HepG2 (cell line): ENCODE data around the gene UTF1. TPM values are rescaled to one million over a fixed set of nuclear protein-coding genes. Genes with fewer than 3 reads are reported as not detected.

Source experiments
- ATAC-seq: fragments of 200-7000 bp; cut with Tn5 transposase; 3 replicates; pipeline ENCODE4 v1.9.1; 2020; ENCODE audit warnings: mild to moderate bottlenecking, moderate library complexity
- BruUV-seq: library from RNA; stranded (reverse); fragments of 400-500 nt; replicated peaks from 2 replicates; lab custom pipeline; 2021; lab: Mats Ljungman, UMichigan
- CTCF ChIA-PET: fragments of 300-600 bp; formaldehyde crosslinking; extraction: SDS; loops from one replicate; lab custom pipeline; 2021; ENCODE audit warnings: low total read pairs, inconsistent platforms, low intra/inter-chr PET ratio; lab: Yijun Ruan, JAX
- POLR2A ChIA-PET: fragments of 350-600 bp; sonication (Branson Sonifier 250); formaldehyde crosslinking; loops from one replicate; lab custom pipeline; 2020; ENCODE audit warnings: antibody characterized with exemption, inconsistent platforms; lab: Yijun Ruan, JAX
- DNase-seq: peaks from one replicate; pipeline ENCODE4 v3.0.0-alpha.2; 2015; ENCODE audit warnings: low spot score
- FAIRE-seq: peaks from 3 replicates; lab custom pipeline; 2011; peaks lifted over from hg19 to GRCh38; lab: Jason Lieb, UNC
- H2AFZ ChIP-seq: one replicate; pipeline ENCODE4 v1.6.1; 2011; ENCODE audit warnings: low read length, inconsistent platforms
- H3K27ac ChIP-seq: fragments of 300-600 bp; 3 replicates; pipeline ENCODE4 v1.8.0; 2011; ENCODE audit warnings: mixed run types, mild to moderate bottlenecking, mixed read lengths, low read length, inconsistent platforms; ENCODE audit not compliant: insufficient read depth; ENCODE audit errors: extremely low read length
- H3K27me3 ChIP-seq, 2 experiments: fragments of 200-600 bp in 1 of 2; 2 replicates in 1 of 2; 3 replicates in 1 of 2; pipeline versions ENCODE4 v1.6.0 to v1.8.0; 2011; ENCODE audit warnings: low read length in 2 of 2, mild to moderate bottlenecking in 2 of 2, moderate library complexity in 2 of 2, inconsistent platforms in 1 of 2; ENCODE audit not compliant: insufficient read depth in 2 of 2, control insufficient read depth in 1 of 2
- H3K36me3 ChIP-seq, 2 experiments: fragments of 200-600 bp in 1 of 2; replicated peaks in 1 of 2; 2 replicates in 1 of 2; 3 replicates in 1 of 2; pipeline versions ENCODE4 v1.5.1 to v1.8.0; 2011; ENCODE audit warnings: low read length in 2 of 2, inconsistent platforms in 1 of 2; ENCODE audit not compliant: insufficient read depth in 2 of 2, control insufficient read depth in 1 of 2
- H3K4me1 ChIP-seq: 2 replicates; pipeline ENCODE4 v1.5.1; 2012; ENCODE audit warnings: low read length, inconsistent platforms; ENCODE audit not compliant: insufficient read depth
- H3K4me2 ChIP-seq: 2 replicates; pipeline ENCODE4 v1.6.0; 2011; ENCODE audit warnings: low read depth, low read length, inconsistent platforms
- H3K4me3 ChIP-seq, 3 experiments: fragments of 200-600 bp in 1 of 3; sonication (generic), shearing (Covaris generic) in 1 of 3; replicated peaks in 1 of 3; 2 replicates each; pipeline ENCODE4 v1.5.1; 2011 to 2016; ENCODE audit warnings: low read length in 3 of 3, inconsistent platforms in 2 of 3, low read depth in 2 of 3, mild to moderate bottlenecking in 2 of 3, control low read depth in 1 of 3, mixed read lengths in 1 of 3; ENCODE audit not compliant: insufficient read depth in 1 of 3
- H3K79me2 ChIP-seq: one replicate; pipeline ENCODE4 v1.6.1; 2011; ENCODE audit warnings: low read length, inconsistent platforms; ENCODE audit not compliant: insufficient read depth
- H3K9ac ChIP-seq: 2 replicates; pipeline ENCODE4 v1.6.0; 2011; ENCODE audit warnings: mild to moderate bottlenecking, low read depth, low read length, inconsistent platforms; ENCODE audit not compliant: insufficient read depth
- H3K9me3 ChIP-seq: 2 replicates; pipeline ENCODE4 v1.5.1; 2012; ENCODE audit warnings: mild to moderate bottlenecking, low read length
- H4K20me1 ChIP-seq: 2 replicates; pipeline ENCODE4 v1.6.0; 2011; ENCODE audit warnings: inconsistent platforms, mild to moderate bottlenecking, low read length, moderate library complexity; ENCODE audit not compliant: insufficient read depth
- AGO2 ChIP-seq: fragments of 200-400 bp; formaldehyde crosslinking; optimal IDR thresholded peaks from 2 replicates; pipeline ENCODE3; 2017; ENCODE audit warnings: mild to moderate bottlenecking, low read depth, low read length, moderate library complexity
- FLYWCH1 ChIP-seq: sonication (generic); formaldehyde crosslinking; IDR thresholded peaks from 2 replicates; pipeline ENCODE4 v1.8.1; 2023; ENCODE audit warnings: mild to moderate bottlenecking, missing genetic modification reagents
- GFI1 ChIP-seq: sonication (generic); formaldehyde crosslinking; IDR thresholded peaks from 2 replicates; pipeline ENCODE4 v1.5.0; 2020; ENCODE audit warnings: missing genetic modification reagents, mild to moderate bottlenecking, borderline replicate concordance
- NR2C2 ChIP-seq: sonication (generic); formaldehyde crosslinking; IDR thresholded peaks from 2 replicates; pipeline ENCODE4 v1.4.0; 2020; ENCODE audit warnings: missing genetic modification reagents, mild to moderate bottlenecking, moderate library complexity, borderline replicate concordance
- STAT5B ChIP-seq: sonication (generic); formaldehyde crosslinking; IDR thresholded peaks from 2 replicates; pipeline ENCODE4 v1.4.0; 2020; ENCODE audit warnings: missing genetic modification reagents
- TP53 ChIP-seq: sonication (generic); formaldehyde crosslinking; conservative IDR thresholded peaks from 2 replicates; pipeline ENCODE4 v1.4.0; 2020; ENCODE audit warnings: missing genetic modification reagents
- U2AF1 ChIP-seq: fragments of 200-400 bp; formaldehyde crosslinking; optimal IDR thresholded peaks from 2 replicates; pipeline ENCODE3; 2017; ENCODE audit warnings: mild to moderate bottlenecking, low read depth, low read length
- ZFP37 ChIP-seq: sonication (generic); formaldehyde crosslinking; IDR thresholded peaks from 2 replicates; pipeline ENCODE4 v1.4.0; 2020; ENCODE audit warnings: missing genetic modification reagents, borderline replicate concordance
- ZFP82 ChIP-seq: sonication (generic); formaldehyde crosslinking; IDR thresholded peaks from 2 replicates; pipeline ENCODE4 v1.5.1; 2020; ENCODE audit warnings: mild to moderate bottlenecking, missing genetic modification reagents, borderline replicate concordance
- ZNF674 ChIP-seq: sonication (generic); formaldehyde crosslinking; IDR thresholded peaks from 2 replicates; pipeline ENCODE4 v1.5.0; 2020; ENCODE audit warnings: low read depth, mild to moderate bottlenecking, missing genetic modification reagents
- ZNF773 ChIP-seq: sonication (generic); formaldehyde crosslinking; IDR thresholded peaks from 2 replicates; pipeline ENCODE4 v1.4.0; 2020; ENCODE audit warnings: missing genetic modification reagents, borderline replicate concordance
- ZNF792 ChIP-seq: IDR thresholded peaks from 2 replicates; pipeline ENCODE4 v1.6.1; 2016
- WGBS: methylation state at CpG from one replicate; pipeline ENCODE4 v1.1.6; 2017; ENCODE audit warnings: low lambda C conversion rate; 5-methylcytosine and 5-hydroxymethylcytosine counted together
- in situ Hi-C: cut with HindIII; loops from 2 replicates; pipeline ENCODE4 v1.10.0; 2017; ENCODE audit warnings: low pct_unique_long_range_greater_than_20kb; ENCODE audit not compliant: extremely low pct_ligation_motif_present
- intact Hi-C: fragments of 100-400 bp; cut with micrococcal nuclease; formaldehyde crosslinking; loops from one replicate; pipeline ENCODE4 v1.10.0; 2022; ENCODE audit not compliant: unreplicated experiment
- polyA plus RNA-seq, 8 experiments: library from polyadenylated mRNA; depleted of rRNA in 3 of 8; stranded (reverse) in 7 of 8; unstranded in 1 of 8; fragments of >200 nt; fragmentation: Illumina TruSeq in 4 of 8; extraction: Trizol in 4 of 8; gene quantifications; 2 replicates each; pipeline versions ENCODE4 v1.2.1 to v1.2.3, GENCODE V29; 2011 to 2016; ENCODE audit warnings: low read depth in 4 of 8, missing spikeins in 1 of 8, mixed read lengths in 1 of 8; ENCODE audit not compliant: insufficient read depth in 1 of 8
- total RNA-seq, 5 experiments: library from RNA; depleted of rRNA; stranded (reverse); fragments of >200 nt; fragmentation: Illumina TruSeq; extraction: Trizol; gene quantifications; 2 replicates each; pipeline ENCODE4 v1.2.3, GENCODE V29; 2016; ENCODE audit warnings: low read depth in 1 of 5

UTF1 gene
- total and polyA plus RNA-seq, 2 of the 13 experiments (the other 11 are each of a cell fraction or from before 2014, with no cell fraction given) = not detected

DNA sequence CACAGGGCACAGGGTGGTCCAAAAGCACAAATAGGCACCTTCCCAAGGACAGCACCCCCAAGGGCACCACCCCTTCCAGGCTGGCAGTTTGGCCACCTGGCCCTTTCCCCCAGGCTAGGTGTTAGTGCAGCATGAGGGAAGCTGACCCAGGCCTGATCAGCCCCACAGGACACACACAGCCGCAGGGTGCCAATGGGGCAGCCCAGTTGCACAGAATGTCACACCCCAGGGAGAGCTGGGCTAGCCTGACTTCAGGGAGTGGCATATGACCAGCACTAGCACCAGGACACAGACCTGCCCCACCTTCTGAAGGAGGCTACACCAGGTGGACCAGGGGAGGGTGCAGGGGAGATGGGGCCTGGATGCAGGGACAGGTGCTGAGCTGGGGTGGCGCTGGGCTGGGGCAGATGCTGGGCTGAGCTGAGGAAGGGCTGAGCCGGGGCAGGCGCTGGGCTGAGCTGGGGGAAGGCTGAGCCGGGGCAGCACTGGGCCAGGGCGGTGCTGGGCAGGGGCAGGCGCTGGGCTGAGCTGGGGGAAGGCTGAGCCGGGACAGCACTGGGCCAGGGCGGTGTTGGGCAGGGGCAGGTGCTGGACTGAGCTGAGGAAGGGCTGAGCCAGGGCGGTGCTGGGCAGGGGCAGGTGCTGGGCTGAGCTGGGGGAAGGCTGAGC lies 50.5 kb downstream of the UTF1 start:
- FAIRE-seq = no peak
- Histone ChIP-seq H4K20me1 (peaks cover 7% of the 10 kb centered on the region; the same call in 1 of the 2 replicates), H3K9me3 (no peaks in the 10 kb centered on the region), H3K9ac (no peak overlapping the region)
- 88% methylated on average over 9 of the region's 10 CpGs for WGBS
- no TSS peak for BruUV-seq
- TF ChIP-seq AGO2 (peak; percentile 24), FLYWCH1 (no peak), ZFP37 (CRISPR knock-in tag) (no peak)
- TF ChIP-seq, all 625 proteins: peak for 1
- H2AFZ ChIP-seq = no peak overlapping the region
- no peak for ATAC-seq
- H3K79me2 ChIP-seq = no peaks in the 10 kb centered on the region
- POLR2A ChIA-PET = no interaction called here
- H3K36me3 ChIP-seq = peaks cover 22 to 41% of the 10 kb centered on the region in 2 experiments; a peak in 4 of 5 replicates
- CTCF ChIA-PET = no interaction called here
- H3K4me2 ChIP-seq = no peak overlapping the region
- no peak overlapping the region for H3K27ac ChIP-seq
- in situ Hi-C loops = no loop called here
- H3K4me3 ChIP-seq = no peak overlapping the region
- H3K4me1 ChIP-seq = peaks cover 23% of the 10 kb centered on the region
- DNase-seq = no peak
- intact Hi-C loops = no loop called here
- peaks cover 0 to 10% of the 10 kb centered on the region in 2 experiments; a peak in 3 of 5 replicates for H3K27me3 ChIP-seq

DNA sequence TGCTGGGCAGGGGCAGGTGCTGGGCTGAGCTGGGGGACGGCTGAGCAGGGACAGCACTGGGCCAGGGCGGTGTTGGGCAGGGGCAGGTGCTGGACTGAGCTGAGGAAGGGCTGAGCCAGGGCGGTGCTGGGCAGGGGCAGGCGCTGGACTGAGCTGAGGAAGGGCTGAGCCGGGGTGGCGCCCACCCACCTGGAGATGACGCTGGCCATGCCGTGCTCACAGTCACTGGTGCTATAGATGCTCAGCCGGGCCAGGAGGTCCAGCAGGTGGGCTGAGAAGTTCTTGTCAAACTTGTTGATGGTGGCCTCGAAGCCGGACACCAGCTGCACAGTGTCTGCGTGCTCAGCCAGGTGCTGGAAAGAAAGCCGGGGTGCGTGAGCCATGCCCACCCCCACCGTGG lies 51.1 kb downstream of the UTF1 start:
- WGBS = 94% methylated on average over 5 of the region's 15 CpGs
- Histone ChIP-seq H3K36me3 (peaks cover 23 to 47% of the 10 kb centered on the region in 2 experiments; a peak in 4 of 5 replicates), H2AFZ (no peak overlapping the region), H3K4me3 (no peak overlapping the region), H3K4me1 (peaks cover 23% of the 10 kb centered on the region), H3K27ac (no peak overlapping the region), H3K27me3 (peaks cover 0 to 4% of the 10 kb centered on the region in 2 experiments; a peak in 2 of 5 replicates), H3K9ac (no peak overlapping the region), H3K79me2 (no peaks in the 10 kb centered on the region), H4K20me1 (peaks cover 7% of the 10 kb centered on the region; the same call in 1 of the 2 replicates), H3K9me3 (no peaks in the 10 kb centered on the region), H3K4me2 (no peak overlapping the region)
- in situ Hi-C loops (no loop called here), intact Hi-C loops (no loop called here)
- no peak for TF ChIP-seq GFI1 (CRISPR knock-in tag)
- TF ChIP-seq ZNF773 (CRISPR knock-in tag) = no peak
- no peak for TF ChIP-seq ZNF674
- no peak for TF ChIP-seq STAT5B
- TF ChIP-seq NR2C2 = no peak
- no peak for TF ChIP-seq ZNF792 (CRISPR knock-in tag)
- TF ChIP-seq TP53 (CRISPR knock-in tag) = no peak
- no peak for TF ChIP-seq ZFP82
- no peak for TF ChIP-seq U2AF1
- no peak for ATAC-seq
- FAIRE-seq = no peak
- no peak for DNase-seq
- POLR2A ChIA-PET = no interaction called here
- BruUV-seq = no TSS peak
- CTCF ChIA-PET = no interaction called here
